ENCODE results near the gene THSD7B.

DNA sequence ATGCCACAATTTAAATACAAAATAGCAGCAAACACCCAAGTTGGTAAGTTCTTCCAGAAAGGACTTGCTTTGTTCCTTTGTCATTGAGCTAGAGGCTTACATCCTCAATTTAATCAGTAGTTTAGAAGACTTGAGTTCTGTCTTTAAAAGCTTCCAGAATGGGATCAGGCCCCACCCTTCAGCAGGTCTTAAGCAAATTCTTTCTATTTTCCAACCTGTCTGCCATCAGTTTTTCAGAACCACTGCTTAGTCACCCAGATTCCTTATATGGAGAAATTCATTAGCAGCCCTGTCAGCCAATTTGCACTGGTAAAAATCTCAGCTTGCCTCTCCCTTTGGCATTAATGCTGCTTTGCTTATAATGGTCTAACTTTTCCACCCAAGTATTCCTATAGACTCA is 935.3 kb downstream of the THSD7B start:
- TF ChIP-seq, protein P1, sequence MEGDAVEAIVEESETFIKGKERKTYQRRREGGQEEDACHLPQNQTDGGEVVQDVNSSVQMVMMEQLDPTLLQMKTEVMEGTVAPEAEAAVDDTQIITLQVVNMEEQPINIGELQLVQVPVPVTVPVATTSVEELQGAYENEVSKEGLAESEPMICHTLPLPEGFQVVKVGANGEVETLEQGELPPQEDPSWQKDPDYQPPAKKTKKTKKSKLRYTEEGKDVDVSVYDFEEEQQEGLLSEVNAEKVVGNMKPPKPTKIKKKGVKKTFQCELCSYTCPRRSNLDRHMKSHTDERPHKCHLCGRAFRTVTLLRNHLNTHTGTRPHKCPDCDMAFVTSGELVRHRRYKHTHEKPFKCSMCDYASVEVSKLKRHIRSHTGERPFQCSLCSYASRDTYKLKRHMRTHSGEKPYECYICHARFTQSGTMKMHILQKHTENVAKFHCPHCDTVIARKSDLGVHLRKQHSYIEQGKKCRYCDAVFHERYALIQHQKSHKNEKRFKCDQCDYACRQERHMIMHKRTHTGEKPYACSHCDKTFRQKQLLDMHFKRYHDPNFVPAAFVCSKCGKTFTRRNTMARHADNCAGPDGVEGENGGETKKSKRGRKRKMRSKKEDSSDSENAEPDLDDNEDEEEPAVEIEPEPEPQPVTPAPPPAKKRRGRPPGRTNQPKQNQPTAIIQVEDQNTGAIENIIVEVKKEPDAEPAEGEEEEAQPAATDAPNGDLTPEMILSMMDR (IDR thresholded peaks at IDR 0.05 in 2 of 3, conservative IDR thresholded peaks at IDR 0.05 in 1 of 3; ENCODE audit: control insufficient read depth in 2 of 3, extremely low read depth in 1 of 3, insufficient read depth in 1 of 3, low read depth in 3 of 3, low read length in 3 of 3) = no peak
- TF ChIP-seq POLR2AphosphoS5 (IDR thresholded peaks at IDR 0.05; ENCODE audit: low read length) (no peak), CHD1 (IDR thresholded peaks at IDR 0.05; ENCODE audit: low read depth, low read length) (no peak), JUND (IDR thresholded peaks at IDR 0.05; ENCODE audit: low read depth, low read length) (no peak), CEBPB (IDR thresholded peaks at IDR 0.05; ENCODE audit: borderline replicate concordance in 1 of 2, low read depth in 2 of 2, low read length in 2 of 2) (no peak), FOXK2 (IDR thresholded peaks at IDR 0.05) (no peak), NFXL1 (IDR thresholded peaks at IDR 0.05; ENCODE audit: borderline replicate concordance) (no peak), EGR1 (IDR thresholded peaks at IDR 0.05; ENCODE audit: borderline replicate concordance in 1 of 2, low read depth in 2 of 2, low read length in 2 of 2) (no peak), NR2C2 (IDR thresholded peaks at IDR 0.05; ENCODE audit: borderline replicate concordance, control insufficient read depth, insufficient read length, low read depth) (no peak)
- TF ChIP-seq, protein P2, sequence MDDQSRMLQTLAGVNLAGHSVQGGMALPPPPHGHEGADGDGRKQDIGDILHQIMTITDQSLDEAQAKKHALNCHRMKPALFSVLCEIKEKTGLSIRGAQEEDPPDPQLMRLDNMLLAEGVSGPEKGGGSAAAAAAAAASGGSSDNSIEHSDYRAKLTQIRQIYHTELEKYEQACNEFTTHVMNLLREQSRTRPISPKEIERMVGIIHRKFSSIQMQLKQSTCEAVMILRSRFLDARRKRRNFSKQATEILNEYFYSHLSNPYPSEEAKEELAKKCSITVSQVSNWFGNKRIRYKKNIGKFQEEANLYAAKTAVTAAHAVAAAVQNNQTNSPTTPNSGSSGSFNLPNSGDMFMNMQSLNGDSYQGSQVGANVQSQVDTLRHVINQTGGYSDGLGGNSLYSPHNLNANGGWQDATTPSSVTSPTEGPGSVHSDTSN (IDR thresholded peaks at IDR 0.05; ENCODE audit: insufficient replicate concordance, low read depth, low read length) = no peak
- TF ChIP-seq, protein P3, sequence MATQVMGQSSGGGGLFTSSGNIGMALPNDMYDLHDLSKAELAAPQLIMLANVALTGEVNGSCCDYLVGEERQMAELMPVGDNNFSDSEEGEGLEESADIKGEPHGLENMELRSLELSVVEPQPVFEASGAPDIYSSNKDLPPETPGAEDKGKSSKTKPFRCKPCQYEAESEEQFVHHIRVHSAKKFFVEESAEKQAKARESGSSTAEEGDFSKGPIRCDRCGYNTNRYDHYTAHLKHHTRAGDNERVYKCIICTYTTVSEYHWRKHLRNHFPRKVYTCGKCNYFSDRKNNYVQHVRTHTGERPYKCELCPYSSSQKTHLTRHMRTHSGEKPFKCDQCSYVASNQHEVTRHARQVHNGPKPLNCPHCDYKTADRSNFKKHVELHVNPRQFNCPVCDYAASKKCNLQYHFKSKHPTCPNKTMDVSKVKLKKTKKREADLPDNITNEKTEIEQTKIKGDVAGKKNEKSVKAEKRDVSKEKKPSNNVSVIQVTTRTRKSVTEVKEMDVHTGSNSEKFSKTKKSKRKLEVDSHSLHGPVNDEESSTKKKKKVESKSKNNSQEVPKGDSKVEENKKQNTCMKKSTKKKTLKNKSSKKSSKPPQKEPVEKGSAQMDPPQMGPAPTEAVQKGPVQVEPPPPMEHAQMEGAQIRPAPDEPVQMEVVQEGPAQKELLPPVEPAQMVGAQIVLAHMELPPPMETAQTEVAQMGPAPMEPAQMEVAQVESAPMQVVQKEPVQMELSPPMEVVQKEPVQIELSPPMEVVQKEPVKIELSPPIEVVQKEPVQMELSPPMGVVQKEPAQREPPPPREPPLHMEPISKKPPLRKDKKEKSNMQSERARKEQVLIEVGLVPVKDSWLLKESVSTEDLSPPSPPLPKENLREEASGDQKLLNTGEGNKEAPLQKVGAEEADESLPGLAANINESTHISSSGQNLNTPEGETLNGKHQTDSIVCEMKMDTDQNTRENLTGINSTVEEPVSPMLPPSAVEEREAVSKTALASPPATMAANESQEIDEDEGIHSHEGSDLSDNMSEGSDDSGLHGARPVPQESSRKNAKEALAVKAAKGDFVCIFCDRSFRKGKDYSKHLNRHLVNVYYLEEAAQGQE (IDR thresholded peaks at IDR 0.05; ENCODE audit: low read depth, low read length) = no peak
